Tibial artery (tissue), 4 donors: ENCODE measurements around the gene GAA.

ENCODE experiments used
- DNase-seq, 2 donors: peaks; one replicate each; pipeline ENCODE4 v3.0.0-alpha.2; 2019
- H3K27ac ChIP-seq, 2 donors: fragments of 200-600 bp; sonication (generic) in 1 of 2; 1 replicate in 1 of 2; 2 replicates in 1 of 2; pipeline ENCODE4 v1.5.1; 2018 to 2019; ENCODE audit warnings: mild to moderate bottlenecking in 1 of 2
- H3K27me3 ChIP-seq, 2 donors: fragments of 200-600 bp; sonication (generic) in 1 of 2; one replicate each; pipeline versions ENCODE4 v1.5.1 to v1.6.0; 2016 to 2019
- H3K36me3 ChIP-seq, 3 donors: fragments of 200-600 bp; sonication (generic) in 2 of 3; one replicate each; pipeline ENCODE4 v1.5.1; 2016 to 2019; ENCODE audit warnings: mild to moderate bottlenecking in 2 of 3
- H3K4me1 ChIP-seq, 4 donors: fragments of 200-600 bp; sonication (generic) in 2 of 4; 1 replicate in 3 of 4; 2 replicates in 1 of 4; pipeline ENCODE4 v1.5.1; 2016 to 2019
- H3K4me3 ChIP-seq, 2 donors: fragments of 200-600 bp; sonication (generic) in 1 of 2; 1 replicate in 1 of 2; 2 replicates in 1 of 2; pipeline ENCODE4 v1.5.1; 2018 to 2019; ENCODE audit warnings: mild to moderate bottlenecking in 2 of 2
- H3K9me3 ChIP-seq, 3 donors: fragments of 200-600 bp; sonication (generic) in 1 of 3; one replicate each; pipeline ENCODE4 v1.5.1; 2016 to 2019
- CTCF ChIP-seq, 2 experiments: fragments of 200-600 bp in 1 of 2; fragments of 450-650 bp in 1 of 2; IDR thresholded peaks; one replicate each; pipeline ENCODE4 v1.5.1; 2017 to 2019; ENCODE audit warnings: antibody characterized with exemption in 2 of 2, mild to moderate bottlenecking in 1 of 2, moderate library complexity in 1 of 2
- intact Hi-C: fragments of 100-400 bp; cut with DNase I; formaldehyde crosslinking; loops from one replicate; pipeline ENCODE4 v1.15.0; 2023; ENCODE audit warnings: low total_unique reads

Gene GAA

DNA sequence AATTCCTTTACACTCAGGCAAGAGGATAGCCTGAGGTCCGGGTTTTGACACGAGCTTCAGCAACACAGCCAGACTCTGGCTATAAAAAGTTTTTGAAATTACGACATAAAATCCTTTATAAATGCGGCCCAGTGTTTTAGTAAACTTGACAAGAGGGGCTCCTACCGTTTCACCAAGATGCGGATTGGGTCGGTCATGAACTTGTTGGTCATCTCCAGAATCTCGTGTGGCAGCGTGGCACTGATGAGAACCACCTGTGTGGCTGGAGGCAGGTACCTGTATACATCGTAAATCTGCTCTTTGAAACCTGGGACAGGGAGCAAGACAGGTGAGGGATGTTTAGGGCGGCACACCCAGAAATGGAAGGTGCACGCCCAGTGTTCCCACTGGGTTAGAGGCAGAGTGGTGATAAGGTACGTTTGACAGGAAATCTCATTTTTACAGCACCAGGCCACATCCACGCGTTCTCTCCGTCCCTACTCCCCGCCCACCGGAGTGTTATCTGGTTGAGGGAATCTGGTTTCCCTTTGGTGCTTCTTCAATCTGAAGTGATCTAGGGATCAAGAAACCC, 37.6 kb downstream of the GAA start:
- intact Hi-C loops = no loop called here
- Histone ChIP-seq H3K4me1 (no peaks in the 10 kb centered on the region), H3K27ac (no peak overlapping the region), H3K9me3 (no peaks in the 10 kb centered on the region), H3K27me3 (no peaks in the 10 kb centered on the region), H3K36me3 (peaks cover 94 to 100% (median 94%) of the 10 kb centered on the region in 3 donors), H3K4me3 (no peak overlapping the region)
- no peak for TF ChIP-seq CTCF (IDR thresholded peaks at IDR 0.05)
- DNase-seq = no peak

DNA sequence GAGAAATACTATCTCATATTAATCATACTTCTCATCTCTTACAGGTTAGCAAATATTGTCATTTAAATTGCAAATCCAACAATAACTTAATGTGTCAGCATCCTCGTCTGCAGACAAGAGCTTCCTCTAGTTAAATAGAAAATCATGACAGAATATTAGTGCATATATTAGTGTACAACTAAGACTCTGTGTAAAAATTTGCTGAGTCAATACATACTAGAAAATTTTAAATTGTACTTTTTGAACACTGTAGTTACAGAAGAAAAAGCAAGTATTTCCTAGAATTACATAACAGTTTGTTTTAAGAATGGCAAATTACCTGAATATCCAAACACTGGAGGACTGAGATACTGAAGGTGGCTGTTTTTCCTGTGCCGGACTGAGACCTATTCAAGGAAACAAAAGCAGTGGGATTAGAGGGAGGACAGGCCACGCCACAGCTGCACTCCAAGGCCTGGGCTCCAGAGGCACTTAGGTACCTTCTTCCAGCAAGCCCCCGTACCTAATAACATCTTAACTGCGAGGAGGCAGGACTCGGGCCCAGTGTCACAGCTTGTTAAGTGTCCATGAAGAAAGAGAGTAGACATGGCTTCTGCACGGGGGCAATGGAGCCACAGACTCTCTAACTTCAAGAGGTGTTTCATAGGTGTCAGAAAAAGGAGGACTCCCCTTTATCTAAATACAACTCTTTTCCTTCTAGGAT, 40.2 kb downstream of the GAA start:
- DNase-seq = no peak
- Histone ChIP-seq H3K9me3 (no peaks in the 10 kb centered on the region), H3K36me3 (peaks cover 68 to 76% (median 70%) of the 10 kb centered on the region in 3 donors), H3K27ac (no peak overlapping the region), H3K4me1 (peaks cover 0 to 21% (median 16%) of the 10 kb centered on the region in 4 donors), H3K4me3 (no peak overlapping the region), H3K27me3 (no peaks in the 10 kb centered on the region)
- TF ChIP-seq CTCF (IDR thresholded peaks at IDR 0.05) = no peak
- intact Hi-C loops = loop anchor here (5.0 kb wide), 1 partner anchor 34 kb away; no protein-coding TSS in a partner anchor

- Histone ChIP-seq H3K27ac (no peak overlapping the region), H3K27me3 (no peaks in the 10 kb centered on the region), H3K9me3 (no peaks in the 10 kb centered on the region), H3K4me3 (no peak overlapping the region), H3K4me1 (peaks cover 0 to 24% (median 16%) of the 10 kb centered on the region in 4 donors), H3K36me3 (peaks cover 55 to 63% (median 59%) of the 10 kb centered on the region in 3 donors)
- DNase-seq = no peak
- TF ChIP-seq CTCF (IDR thresholded peaks at IDR 0.05) = no peak
- intact Hi-C loops = loop anchor here (5.0 kb wide), 1 partner anchor 36 kb away; no protein-coding TSS in a partner anchor
These were observed 41.5 kb downstream of the GAA start for GRCh38 chr17:80142929-80143328.

DNA sequence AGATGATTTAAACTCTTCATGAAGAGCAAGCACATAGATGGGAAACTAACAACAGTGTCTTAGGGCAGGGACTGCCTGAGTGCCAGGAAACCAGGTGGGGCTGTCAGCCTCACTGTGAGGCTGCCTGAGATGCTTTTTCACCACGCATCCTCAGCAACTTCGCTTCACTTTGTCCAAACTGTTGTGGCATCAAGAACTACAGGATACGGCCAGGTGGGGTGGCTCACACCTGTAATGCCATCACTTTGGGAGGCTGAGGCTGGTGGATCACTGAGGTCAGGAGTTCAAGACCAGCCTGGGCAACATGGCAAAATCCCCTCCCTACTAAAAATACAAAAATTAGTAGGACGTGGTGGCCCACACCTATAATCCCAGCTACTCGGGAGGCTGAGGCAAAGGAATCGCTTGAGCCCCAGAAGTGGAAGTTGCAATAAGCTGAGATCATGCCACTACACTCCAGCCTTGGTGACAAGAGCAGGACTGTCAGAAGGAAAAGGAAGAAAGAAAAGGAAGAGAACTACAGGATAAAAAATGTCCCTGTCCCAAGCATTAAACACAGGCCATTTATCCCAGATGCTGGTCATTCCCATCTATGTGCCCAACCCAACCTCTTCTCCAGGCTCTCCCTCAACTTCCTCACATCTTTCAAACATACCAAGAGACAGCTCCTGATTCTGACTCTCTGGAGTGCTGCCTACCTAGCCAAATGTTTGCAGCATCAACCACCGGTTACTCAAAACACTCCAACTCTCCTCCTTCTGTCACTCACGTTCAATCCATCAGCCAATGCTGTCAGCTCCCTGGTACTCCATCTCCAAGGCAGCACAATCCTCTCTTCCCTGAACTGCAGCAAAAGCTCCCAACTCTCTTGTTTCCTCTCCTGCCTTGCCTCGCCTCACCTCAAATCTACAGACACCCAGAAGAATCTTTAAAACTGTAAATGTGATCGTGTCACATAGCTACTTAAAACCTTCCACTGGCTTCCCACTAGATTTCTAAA, 44.0 kb downstream of the GAA start:
- intact Hi-C loops = loop anchor here (5.0 kb wide), 2 partner anchors 117 to 348 kb away; partner anchors contain the start of genes CBX8 and RNF213
- Histone ChIP-seq H3K9me3 (no peaks in the 10 kb centered on the region), H3K4me1 (peaks cover 0 to 31% (median 25%) of the 10 kb centered on the region in 4 donors), H3K36me3 (peaks cover 31 to 38% (median 34%) of the 10 kb centered on the region in 3 donors), H3K27me3 (no peaks in the 10 kb centered on the region), H3K4me3 (peak overlapping the region; percentile 78), H3K27ac (peak overlapping the region; percentile 88 to 91)
- no peak for DNase-seq
- no peak for TF ChIP-seq CTCF (IDR thresholded peaks at IDR 0.05)
